ENCODE measurements around the gene NUTF2. TPM values are rescaled to one million over a fixed set of nuclear protein-coding genes. Genes with fewer than 3 reads are reported as not detected.

The NUTF2 gene
- total and polyA plus RNA-seq, 2 of the 8 experiments (the other 6 are each of a cell fraction or from before 2014, with no cell fraction given): 219 to 377 TPM

GRCh38 chr16:67883872-67884261 lies 37.1 kb downstream of the NUTF2 start (continued):
- TF ChIP-seq EP300 (IDR thresholded peaks at IDR 0.05; ENCODE audit: borderline replicate concordance in 1 of 2, low read depth in 2 of 2, low read length in 2 of 2): peak in 1 of 2 experiments; percentile 31; a peak in 1 of 3 replicates
- TF ChIP-seq CTCF (IDR thresholded peaks at IDR 0.05; ENCODE audit: control extremely low read depth in 1 of 3, insufficient read depth in 1 of 3, low read depth in 1 of 3, low read length in 3 of 3): peak; percentile 87 to 94 (median 88)
- TF ChIP-seq TCF12 (IDR thresholded peaks at IDR 0.05; ENCODE audit: low read depth, low read length): peak; percentile 45; the same call in 1 of the 2 replicates
